HG03025 (cell line): ENCODE measurements around the gene AGTR1.

Source experiments
- ATAC-seq: cut with Tn5 transposase; IDR thresholded peaks from one replicate; pipeline ENCODE4 v1.9.1; 2021; ENCODE audit warnings: mild to moderate bottlenecking, moderate library complexity; ENCODE audit not compliant: unreplicated experiment, low FRiP score

AGTR1 gene

DNA sequence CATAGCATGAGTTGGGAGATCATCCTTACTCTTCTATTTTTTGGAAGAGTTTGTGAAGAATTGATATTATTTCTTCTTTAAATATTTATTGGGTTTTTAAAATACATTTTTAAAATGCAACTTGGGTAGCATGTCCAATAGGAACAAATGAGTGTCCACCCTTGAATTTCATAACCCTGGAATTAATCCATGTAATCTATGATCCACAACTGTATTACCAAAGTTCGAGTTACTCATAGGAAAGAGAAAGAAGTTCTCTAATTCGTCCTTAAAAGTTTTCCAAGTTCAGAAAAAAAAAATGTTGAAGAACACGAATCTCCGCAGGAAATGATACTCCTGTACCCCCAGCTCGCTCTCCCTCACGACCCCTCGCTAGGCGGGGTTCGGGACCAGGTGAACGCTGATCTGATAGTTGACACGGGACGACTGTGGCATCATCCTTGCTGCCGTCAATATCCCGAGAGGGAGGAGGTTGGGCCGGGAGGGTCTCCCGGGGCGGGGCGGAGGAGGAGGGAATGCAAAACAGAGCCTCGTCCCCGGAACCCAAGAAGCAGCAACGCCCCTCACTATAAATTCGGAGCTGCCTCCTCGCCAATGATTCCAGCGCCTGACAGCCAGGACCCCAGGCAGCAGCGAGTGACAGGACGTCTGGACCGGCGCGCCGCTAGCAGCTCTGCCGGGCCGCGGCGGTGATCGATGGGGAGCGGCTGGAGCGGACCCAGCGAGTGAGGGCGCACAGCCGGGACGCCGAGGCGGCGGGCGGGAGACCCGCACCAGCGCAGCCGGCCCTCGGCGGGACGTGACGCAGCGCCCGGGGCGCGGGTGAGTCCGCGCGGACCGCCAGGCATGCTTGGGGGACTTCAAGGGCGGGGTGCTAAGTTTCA lies at the start of gene AGTR1:
Gene AGTR1, plus strand, starts transcription at position 598 of the 884 bp plus-strand sequence. CDS start 43,133 bp downstream, outside the sequence.
- ATAC-seq: no peak

DNA sequence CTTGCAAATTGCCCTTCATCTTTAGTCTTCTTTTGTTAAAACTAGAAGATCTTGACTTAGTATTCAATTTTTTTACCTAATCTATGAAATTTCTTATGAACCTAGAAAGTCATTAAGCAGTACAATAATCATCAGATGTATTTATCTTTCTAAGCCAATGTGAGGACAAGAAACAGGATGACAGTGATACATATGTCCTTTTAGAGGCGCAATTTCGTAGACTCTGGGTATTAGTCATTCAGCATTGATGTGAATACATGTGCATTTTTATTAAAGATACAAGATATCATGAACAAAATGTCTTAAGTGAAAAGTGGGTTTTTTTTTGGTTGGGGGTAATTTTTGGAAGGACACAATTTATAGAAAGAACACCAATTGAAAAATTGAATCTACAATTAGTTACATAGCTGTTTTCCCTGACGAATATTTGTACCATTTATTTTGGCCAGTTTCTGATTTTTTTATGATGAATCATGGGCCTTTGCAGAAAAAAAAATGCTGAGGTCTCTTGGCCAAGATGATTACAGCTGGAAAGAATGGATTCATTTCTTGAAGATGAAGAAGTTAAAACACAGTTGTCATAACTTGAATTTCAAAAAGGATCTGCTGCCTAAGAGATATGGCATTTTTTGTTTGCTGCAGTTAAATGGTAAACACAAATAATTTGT lies 48.9 kb upstream of the AGTR1 start:
- ATAC-seq: no peak

DNA sequence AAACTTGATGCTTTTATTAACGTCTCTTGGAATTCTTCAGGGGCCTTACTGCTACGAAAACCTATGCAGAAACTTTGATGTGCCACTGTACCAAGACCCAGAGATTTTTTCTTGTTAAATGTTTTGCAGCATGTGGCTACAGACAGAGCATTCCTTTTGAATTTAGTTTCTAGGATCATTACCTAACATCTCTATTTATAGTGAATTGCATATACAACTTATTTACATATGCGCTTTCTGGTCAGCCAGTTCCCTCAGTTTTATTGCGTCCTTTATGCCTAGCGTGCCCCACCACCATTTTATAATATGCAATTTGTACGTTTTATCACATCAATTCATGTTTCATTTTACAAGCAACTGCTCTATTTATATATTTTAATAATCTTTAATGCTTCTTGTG lies 46.2 kb upstream of the AGTR1 start:
- no peak for ATAC-seq

DNA sequence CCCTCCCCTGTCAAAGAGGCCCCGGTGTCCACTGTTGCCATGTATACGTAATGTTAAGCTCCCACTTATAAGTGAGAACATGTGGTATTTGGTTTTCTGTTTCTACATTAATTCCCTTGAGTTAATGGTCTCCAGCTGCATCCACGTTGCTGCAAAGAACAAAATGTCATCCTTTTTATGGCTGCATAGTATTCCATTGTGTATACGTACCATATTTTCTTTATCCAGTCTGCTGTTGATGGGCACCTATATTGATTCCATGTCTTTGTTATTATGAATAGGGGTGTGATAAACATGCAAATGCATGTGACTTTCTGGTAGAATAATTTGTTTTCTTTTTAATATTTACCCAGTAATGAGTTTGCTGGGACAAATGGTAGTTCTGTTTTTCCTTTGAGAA lies 43.3 kb upstream of the AGTR1 start:
- ATAC-seq: no peak

DNA sequence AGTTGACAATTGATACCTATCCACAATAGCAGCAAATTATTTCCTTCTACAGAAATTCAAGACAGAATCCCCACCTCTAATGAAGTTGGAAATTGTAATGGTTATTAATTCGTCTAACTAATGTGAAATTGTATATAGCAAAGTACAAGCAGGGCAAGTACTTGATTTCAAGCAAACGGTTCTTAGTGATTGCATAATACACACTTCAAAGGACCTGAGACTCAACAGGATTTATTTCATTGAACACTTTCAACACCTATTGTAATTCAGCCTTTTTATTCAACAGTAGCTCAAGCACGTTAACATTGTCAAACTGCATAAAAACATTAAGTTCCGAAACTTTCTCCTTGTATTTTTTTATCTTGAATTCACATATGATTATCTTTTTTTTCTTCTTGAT lies 40.2 kb upstream of the AGTR1 start:
- ATAC-seq: no peak

DNA sequence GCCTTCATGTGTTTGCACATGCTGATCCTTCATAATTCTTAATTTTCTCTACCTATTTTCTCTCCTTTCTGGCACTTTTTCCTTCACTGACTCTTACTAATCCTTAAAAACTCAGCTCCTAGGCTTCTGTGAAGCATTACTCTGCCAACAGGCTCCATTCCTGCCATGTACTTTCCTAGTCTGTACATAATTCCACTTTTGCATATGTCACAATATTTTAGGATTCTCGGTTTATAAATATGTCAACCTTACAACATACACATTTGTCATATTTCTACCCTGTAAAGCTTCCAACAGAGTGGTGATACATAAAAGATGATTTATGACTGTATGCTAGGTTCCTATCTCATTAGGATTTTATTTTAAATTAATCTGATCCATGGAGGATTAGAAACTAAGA lies 38.2 kb upstream of the AGTR1 start:
- no peak for ATAC-seq

DNA sequence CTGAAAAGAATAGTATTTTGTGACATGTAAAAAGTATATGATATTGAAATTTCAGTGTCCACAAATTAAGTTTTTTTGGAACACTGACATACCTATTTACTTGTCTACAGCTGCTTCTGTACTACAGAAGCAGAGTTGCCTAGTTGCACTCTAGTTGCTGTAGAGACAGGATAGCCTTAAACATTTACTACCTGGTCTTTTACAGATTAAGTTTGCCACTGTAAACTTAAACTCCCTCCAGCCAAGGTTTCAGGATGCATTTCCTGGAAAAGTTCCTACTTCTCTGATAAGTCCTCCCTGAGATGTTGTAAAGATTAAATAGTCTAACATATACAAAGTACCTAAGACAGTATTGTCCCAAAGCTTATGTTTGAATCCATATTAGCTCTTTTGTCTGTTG lies 17.4 kb upstream of the AGTR1 start:
- no peak for ATAC-seq

DNA sequence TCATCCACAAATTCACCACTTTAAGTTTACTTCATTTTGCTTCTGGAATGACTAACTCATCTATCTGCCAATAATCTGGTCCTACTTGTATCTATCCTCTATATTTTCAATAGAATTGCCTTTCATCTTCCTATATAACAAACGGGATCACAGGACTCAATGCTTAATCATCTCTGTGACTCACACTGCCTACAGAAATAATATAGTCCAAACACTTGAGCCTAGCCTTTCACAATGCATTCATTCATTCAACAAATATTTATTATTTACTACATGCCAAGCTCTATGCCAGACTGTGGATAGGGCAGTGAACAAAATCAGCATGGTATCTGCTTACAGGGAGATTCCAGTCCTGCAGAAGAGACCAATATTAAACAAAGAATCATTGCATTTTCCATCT lies 16.6 kb upstream of the AGTR1 start:
- ATAC-seq: no peak

DNA sequence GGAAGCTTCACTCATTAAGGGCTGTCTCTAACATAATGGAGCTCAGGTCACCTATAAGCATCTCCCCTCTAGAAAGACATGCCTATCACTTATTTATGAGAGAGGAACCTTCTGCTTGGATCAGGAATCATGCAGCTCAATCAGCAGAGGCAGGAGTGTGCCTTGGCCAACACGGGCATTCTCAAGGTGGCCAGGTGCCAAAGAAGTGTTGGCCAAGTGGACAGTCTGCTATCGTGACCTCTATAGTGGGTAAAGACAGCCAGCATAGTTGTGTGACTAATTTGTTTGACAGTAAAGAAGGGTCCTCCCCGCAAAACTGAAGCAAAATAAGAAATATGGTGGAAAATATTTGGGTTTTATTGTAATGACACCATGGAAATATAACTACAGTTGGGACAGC lies 14.7 kb upstream of the AGTR1 start:
- no peak for ATAC-seq

DNA sequence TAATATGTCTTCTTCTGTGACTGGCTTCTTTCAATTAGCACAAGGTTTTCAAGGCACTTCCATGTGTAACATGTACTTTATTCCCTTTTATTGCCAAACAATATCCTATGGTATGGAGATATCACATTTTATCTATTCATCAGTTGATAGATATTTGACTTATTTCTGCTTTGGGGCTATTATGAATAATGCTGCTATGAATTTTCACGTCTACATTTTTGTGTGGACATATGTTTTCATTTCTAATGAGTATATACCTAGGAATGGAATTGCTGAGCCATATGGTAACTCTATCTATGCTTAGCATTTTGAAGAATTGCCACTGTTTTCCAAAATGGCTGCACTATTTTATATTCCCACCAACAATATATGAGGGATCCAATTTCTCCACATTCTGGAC lies 3.6 kb upstream of the AGTR1 start:
- no peak for ATAC-seq

DNA sequence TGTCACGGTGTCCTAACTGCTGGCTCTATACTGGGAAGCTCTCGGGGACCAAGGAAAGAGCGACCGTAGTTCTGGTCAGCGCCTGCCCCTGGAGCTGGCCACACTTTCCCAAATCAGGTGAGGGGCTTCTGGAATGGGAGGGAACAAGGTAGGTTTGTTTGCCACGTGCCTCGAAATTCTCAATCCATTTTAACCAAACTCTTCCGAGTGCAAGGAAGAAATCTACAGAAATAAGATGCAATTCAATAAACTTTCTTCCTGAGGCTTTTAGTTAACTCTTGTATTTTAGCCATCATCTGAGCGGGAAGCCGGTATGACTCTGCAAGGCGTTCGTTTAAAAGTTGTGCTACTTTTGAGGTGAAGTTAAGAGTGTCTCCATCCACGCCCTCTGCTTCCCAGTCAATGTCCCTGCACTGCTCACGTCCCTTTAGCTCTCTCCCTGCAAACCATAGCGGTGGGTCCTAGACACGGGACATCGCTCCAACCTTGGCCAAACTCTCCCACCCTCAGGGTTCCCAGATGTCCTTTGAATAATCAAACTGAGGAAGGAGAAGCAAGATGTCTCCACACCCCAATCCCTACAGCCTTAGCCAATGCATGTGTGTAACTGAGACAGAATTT lies 597 bp downstream of the AGTR1 start:
- no peak for ATAC-seq

DNA sequence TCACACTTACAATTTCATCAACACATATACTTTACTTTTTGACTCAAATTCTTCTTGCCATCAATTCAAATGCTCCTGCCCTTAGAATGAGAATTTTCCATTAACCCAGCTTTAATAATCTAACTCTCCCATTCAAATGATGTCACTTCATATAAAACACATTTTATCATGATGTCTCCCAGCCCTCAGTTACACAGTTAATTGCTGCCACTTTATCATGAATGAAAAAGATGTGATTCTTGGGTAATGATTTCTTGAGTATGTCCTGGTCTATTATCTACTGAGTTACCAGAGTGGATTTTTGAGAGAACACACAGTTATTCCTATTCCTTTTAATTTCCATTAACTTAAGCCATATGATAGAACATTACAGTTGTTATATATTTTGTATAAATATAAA lies 7.6 kb downstream of the AGTR1 start:
- no peak for ATAC-seq

DNA sequence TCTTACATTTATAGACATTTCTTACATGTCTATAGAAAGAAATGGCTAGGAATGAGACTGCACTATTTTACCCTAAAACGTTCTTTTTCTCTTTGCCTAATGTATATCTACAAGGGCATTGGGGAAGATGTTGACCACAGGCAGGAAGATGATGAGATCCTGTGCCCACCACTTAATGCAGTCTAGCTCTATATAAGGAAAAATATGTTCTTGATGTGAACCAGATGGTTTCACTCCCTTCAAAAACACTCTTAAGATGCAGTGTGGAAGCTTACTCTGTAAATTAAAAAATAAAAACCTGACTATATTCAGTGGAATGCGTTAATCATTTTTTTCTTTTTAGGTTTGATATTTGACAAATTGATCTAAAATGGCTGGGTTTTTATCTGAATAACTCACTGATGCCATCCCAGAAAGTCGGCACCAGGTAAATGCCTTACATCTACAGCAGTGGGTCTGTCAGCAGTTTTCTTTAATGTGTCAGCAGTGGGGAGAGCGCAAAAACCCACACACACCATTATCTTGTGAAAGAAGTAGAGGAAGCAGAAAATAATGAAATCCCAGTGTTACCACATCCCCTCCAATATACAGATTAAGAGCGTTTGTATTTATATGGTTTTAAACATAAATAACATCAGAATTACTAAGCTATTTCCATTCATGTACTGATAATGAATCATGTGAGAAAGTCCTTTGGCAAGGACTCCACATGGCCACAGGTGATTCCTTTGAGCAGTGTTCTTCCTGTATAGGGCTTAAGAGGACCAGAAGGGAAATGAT lies 10.1 kb downstream of the AGTR1 start:
- no peak for ATAC-seq

DNA sequence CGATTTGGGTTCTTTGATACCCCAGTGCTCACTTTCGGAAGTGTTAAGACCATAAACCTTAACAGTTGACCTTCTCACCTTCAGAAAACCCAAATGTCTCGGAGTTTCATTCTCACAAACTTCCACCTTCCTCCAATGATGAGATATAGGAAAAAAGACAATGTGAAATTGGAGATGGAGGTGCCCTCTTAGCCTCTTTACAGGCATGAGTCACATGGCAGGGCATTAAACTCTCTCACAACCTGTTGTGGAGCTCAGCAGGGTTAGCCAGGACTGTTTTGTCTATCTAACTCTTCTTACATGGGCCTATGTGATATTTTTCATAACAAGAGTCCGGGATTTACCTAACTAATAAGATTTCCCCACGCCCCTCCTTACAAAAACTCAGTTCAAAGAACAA lies 10.7 kb downstream of the AGTR1 start:
- ATAC-seq: no peak

DNA sequence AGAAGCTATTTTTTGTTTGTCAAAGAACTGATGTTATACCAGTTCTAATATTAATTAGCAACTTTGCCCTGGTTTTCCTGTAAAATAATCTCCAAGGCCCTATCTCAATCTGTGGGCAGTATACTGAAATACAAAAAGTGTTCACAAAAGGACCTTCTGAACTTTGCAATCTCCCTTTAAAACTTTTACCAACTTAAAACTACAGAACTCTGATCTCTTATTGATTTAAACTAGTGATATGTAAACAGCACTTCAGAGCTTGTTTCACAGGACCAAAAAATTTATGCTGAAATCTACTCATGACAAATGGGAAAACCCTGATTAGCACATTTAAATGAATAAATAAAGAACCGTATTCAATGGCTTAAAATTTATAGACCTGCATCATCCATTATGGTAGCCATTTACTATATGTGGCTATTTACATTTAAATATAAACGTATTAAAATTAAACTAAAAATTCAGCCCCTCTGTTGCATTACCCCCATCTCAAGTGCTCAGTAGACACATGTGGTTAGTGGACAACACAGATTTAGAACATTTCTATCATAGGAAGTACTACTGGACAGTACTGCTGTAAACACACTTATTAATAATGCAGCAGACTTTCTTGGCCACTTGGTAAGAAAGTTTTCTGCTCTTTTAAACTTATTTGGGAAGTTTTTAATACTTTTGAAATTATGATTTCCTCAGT lies 12.0 kb downstream of the AGTR1 start:
- no peak for ATAC-seq

DNA sequence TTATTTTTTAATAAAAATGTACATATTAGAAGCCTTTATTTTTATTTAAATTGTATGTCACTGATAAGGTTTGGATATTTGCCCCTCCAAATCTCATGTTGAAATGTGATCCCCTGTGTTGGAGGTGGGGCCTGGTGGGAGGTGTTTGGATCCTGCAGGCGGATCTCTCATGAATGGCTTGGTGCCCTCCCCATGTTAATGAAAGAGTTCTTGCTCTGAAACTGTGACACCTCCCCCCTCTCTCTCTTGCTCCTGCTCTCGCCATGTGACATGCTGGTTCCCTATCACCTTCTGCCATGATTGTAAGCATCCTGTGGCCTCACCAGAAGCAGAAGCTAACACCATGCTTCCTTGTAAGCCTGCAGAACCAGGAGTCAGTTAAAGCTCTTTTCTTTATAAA lies 13.0 kb downstream of the AGTR1 start:
- no peak for ATAC-seq

DNA sequence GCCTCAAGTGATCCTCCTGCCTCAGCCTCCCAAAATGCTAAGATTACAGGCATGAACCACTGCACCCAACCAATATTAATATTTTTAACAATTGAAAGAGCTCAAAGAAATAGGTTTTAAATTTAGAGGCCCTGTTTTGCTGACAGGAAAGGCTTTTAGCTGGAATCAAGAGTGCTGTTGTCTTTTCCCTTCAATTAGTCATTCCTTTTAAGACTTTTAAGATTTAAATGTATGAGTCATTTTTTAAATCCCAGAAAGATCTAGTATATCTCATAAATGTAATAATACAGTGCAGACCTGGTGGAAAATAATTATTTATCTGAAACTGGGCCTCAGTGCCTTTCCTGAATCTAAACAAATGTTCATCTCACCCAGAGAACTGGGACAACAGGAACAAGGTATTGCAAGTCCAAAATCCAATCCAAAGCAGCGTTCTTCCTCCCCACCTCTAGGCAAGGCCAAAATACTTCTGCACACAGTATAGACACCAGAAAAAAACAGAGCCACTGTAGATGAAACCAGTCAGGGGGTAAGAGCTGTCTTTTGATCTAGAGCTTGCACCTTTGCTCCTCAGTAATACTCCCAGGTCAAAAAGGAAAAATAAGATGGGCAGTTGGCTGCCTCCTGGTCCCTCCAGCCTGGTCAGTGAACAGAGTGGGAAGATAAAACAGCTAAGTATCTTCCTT lies 14.4 kb downstream of the AGTR1 start:
- ATAC-seq: no peak

DNA sequence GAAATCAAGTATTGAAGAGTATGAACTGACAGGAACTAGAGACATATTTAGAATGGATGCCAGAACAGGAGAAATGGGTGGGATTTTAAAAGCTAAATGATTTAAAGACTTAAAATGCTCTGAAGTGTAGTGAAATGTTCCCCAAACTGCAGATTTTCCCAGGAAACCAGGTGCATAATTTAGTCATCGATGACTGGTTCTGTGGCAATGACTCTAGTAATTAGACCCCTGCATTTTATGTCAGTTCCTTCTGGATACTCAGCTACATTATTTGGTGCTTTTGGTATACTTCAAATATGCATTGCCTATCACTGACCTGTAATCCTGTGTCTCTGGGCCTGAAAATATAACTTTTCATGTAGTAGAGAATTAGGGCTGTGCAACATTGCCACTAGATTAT lies 16.8 kb downstream of the AGTR1 start:
- ATAC-seq: no peak

DNA sequence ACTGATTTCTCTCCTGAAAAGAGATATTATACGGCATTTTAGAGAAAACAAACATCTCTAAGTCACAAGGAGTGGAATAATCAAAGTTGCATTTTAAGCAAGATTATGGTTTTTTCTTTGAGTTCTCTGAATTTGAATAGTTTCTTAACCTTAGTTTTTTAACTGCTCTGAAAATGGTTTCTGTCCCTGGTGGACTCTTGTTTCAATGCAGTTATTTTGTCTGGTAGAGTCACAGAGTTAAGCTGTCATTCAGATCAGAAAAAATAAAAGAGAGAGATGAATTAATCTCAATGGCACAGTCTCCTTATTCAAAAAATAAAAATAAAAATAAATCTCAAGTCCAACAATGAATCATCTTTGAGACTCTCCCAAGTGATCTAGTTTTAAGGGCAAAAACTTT lies 19.0 kb downstream of the AGTR1 start:
- ATAC-seq: no peak
